ENCODE results near the gene THBD. TPM values are rescaled to one million over a fixed set of nuclear protein-coding genes. Genes with fewer than 3 reads are reported as not detected.

THBD gene
- total RNA-seq, 1 donor from 2014 or later = 37.5 TPM

DNA sequence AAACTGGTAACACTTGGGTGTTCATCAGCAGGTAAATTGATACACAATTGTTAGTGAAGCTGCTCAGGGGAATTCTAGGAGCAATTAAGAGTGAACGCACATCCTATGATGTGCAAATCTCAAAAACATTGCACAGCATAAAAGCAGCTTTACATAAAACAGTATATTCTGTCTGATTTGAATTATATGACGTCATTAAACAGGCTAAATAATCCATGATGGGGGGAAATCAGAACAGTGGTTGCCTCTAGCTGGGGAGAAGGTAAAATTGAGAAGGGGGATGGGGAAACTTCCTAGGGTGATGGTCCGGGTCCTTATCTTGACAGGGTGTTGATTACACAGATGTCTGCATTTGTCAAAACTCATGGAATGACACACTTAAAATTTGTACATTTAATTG lies 17.3 kb upstream of the THBD start:
- Mint-ChIP-seq H3K9me3 (ENCODE audit: low read depth) (no peaks in the 10 kb centered on the region), H3K36me3 (ENCODE audit: low read depth) (no peaks in the 10 kb centered on the region), H3K4me1 (ENCODE audit: low read depth) (peaks cover 21% of the 10 kb centered on the region), H3K4me3 (ENCODE audit: unreplicated experiment) (no peak overlapping the region), H3K27me3 (ENCODE audit: low read depth) (no peaks in the 10 kb centered on the region), H3K27ac (ENCODE audit: unreplicated experiment) (no peak overlapping the region)
- TF ChIP-seq, protein P1, sequence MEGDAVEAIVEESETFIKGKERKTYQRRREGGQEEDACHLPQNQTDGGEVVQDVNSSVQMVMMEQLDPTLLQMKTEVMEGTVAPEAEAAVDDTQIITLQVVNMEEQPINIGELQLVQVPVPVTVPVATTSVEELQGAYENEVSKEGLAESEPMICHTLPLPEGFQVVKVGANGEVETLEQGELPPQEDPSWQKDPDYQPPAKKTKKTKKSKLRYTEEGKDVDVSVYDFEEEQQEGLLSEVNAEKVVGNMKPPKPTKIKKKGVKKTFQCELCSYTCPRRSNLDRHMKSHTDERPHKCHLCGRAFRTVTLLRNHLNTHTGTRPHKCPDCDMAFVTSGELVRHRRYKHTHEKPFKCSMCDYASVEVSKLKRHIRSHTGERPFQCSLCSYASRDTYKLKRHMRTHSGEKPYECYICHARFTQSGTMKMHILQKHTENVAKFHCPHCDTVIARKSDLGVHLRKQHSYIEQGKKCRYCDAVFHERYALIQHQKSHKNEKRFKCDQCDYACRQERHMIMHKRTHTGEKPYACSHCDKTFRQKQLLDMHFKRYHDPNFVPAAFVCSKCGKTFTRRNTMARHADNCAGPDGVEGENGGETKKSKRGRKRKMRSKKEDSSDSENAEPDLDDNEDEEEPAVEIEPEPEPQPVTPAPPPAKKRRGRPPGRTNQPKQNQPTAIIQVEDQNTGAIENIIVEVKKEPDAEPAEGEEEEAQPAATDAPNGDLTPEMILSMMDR (IDR thresholded peaks at IDR 0.05) = no peak
- DNase-seq (ENCODE audit: low spot score) = no peak

GRCh38 chr20:23065266-23066201 lies 16.1 kb upstream of the THBD start:
- Mint-ChIP-seq H3K27ac (ENCODE audit: unreplicated experiment) (no peak overlapping the region), H3K36me3 (ENCODE audit: low read depth) (no peaks in the 10 kb centered on the region), H3K27me3 (ENCODE audit: low read depth) (no peaks in the 10 kb centered on the region), H3K4me3 (ENCODE audit: unreplicated experiment) (no peak overlapping the region), H3K9me3 (ENCODE audit: low read depth) (no peaks in the 10 kb centered on the region), H3K4me1 (ENCODE audit: low read depth) (peaks cover 33% of the 10 kb centered on the region)
- TF ChIP-seq, protein P1 (IDR thresholded peaks at IDR 0.05) = no peak
- DNase-seq (ENCODE audit: low spot score) = no peak

- TF ChIP-seq, protein P1 (IDR thresholded peaks at IDR 0.05) = no peak
- H3K4me3 Mint-ChIP-seq (ENCODE audit: unreplicated experiment) = no peak overlapping the region
- H3K27me3 Mint-ChIP-seq (ENCODE audit: low read depth) = no peaks in the 10 kb centered on the region
- no peak for DNase-seq (ENCODE audit: low spot score)
- H3K4me1 Mint-ChIP-seq (ENCODE audit: low read depth) = peaks cover 39% of the 10 kb centered on the region
- H3K27ac Mint-ChIP-seq (ENCODE audit: unreplicated experiment) = no peak overlapping the region
- H3K36me3 Mint-ChIP-seq (ENCODE audit: low read depth) = no peaks in the 10 kb centered on the region
- no peaks in the 10 kb centered on the region for H3K9me3 Mint-ChIP-seq (ENCODE audit: low read depth)
These were observed 14.1 kb upstream of the THBD start for GRCh38 chr20:23063581-23063980.

DNA sequence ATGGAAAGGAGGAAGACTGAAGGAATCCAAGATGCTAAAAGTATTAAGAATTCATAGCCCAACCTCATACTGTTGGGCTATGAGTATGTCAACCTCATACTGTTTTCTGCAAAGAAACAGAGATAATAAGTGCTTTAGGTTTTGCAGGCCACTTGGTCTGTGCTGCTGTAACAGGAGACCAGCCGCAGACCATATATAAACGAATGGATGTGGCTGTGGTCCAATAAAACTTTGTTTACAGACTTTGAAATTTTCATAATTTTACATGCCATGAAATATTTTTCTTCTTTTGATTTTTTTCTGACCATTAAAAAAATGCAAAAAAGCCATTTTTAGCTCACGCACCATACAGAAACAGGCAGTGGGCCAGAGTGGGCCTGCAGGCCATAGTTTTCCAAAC lies 13.7 kb upstream of the THBD start:
- DNase-seq (ENCODE audit: low spot score) = no peak
- no peaks in the 10 kb centered on the region for H3K36me3 Mint-ChIP-seq (ENCODE audit: low read depth)
- TF ChIP-seq, protein P1 (IDR thresholded peaks at IDR 0.05) = no peak
- H3K4me1 Mint-ChIP-seq (ENCODE audit: low read depth) = peaks cover 39% of the 10 kb centered on the region
- H3K4me3 Mint-ChIP-seq (ENCODE audit: unreplicated experiment) = no peak overlapping the region
- no peaks in the 10 kb centered on the region for H3K27me3 Mint-ChIP-seq (ENCODE audit: low read depth)
- no peak overlapping the region for H3K27ac Mint-ChIP-seq (ENCODE audit: unreplicated experiment)
- no peaks in the 10 kb centered on the region for H3K9me3 Mint-ChIP-seq (ENCODE audit: low read depth)

DNA sequence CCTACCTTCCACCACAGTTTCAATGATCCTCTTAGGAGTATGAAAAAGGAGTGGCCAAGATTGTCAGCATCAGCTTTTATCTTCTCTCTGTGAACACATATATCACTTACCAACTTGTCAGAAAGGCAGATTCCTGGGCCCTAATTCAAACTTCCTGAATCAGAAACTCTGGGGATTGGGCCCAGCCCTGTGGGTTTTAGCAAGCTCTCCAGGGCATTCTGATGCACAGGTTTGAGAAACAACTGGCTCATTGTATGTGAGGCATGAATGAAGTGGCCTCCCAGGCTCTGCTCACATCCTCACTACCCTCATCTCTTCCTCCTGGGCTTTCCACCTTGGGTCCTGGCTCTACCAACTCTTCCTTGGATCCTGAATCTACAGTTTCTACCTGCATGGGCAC lies 13.2 kb upstream of the THBD start:
- no peak for DNase-seq (ENCODE audit: low spot score)
- TF ChIP-seq, protein P1 (IDR thresholded peaks at IDR 0.05) = no peak
- no peak overlapping the region for H3K4me3 Mint-ChIP-seq (ENCODE audit: unreplicated experiment)
- H3K36me3 Mint-ChIP-seq (ENCODE audit: low read depth) = no peaks in the 10 kb centered on the region
- H3K4me1 Mint-ChIP-seq (ENCODE audit: low read depth) = peaks cover 39% of the 10 kb centered on the region
- H3K9me3 Mint-ChIP-seq (ENCODE audit: low read depth) = no peaks in the 10 kb centered on the region
- H3K27ac Mint-ChIP-seq (ENCODE audit: unreplicated experiment) = peak overlapping the region; percentile 53
- no peaks in the 10 kb centered on the region for H3K27me3 Mint-ChIP-seq (ENCODE audit: low read depth)

Data from chondrocyte (in vitro differentiated cells).